Measurements from ENCODE around the gene MOV10L1. TPM values are rescaled to one million over a fixed set of nuclear protein-coding genes. Genes with fewer than 3 reads are reported as not detected.

The MOV10L1 gene
- total RNA-seq, 4 donors from 2014 or later, result 0.68 to 0.80 TPM; not detected in 2

- 85% methylated on average over 14 of the region's 14 CpGs for WGBS
- no peak for TF ChIP-seq POLR2AphosphoS5 (IDR thresholded peaks at IDR 0.05)
- TF ChIP-seq EP300 (IDR thresholded peaks at IDR 0.05), result no peak
- TF ChIP-seq, protein P1, sequence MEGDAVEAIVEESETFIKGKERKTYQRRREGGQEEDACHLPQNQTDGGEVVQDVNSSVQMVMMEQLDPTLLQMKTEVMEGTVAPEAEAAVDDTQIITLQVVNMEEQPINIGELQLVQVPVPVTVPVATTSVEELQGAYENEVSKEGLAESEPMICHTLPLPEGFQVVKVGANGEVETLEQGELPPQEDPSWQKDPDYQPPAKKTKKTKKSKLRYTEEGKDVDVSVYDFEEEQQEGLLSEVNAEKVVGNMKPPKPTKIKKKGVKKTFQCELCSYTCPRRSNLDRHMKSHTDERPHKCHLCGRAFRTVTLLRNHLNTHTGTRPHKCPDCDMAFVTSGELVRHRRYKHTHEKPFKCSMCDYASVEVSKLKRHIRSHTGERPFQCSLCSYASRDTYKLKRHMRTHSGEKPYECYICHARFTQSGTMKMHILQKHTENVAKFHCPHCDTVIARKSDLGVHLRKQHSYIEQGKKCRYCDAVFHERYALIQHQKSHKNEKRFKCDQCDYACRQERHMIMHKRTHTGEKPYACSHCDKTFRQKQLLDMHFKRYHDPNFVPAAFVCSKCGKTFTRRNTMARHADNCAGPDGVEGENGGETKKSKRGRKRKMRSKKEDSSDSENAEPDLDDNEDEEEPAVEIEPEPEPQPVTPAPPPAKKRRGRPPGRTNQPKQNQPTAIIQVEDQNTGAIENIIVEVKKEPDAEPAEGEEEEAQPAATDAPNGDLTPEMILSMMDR (IDR thresholded peaks at IDR 0.05), result no peak
- no peak for TF ChIP-seq POLR2A (IDR thresholded peaks at IDR 0.05)
- H3K4me3 ChIP-seq, result no peak overlapping the region
- H3K27me3 ChIP-seq, result peaks cover 51% of the 10 kb centered on the region
- no peaks in the 10 kb centered on the region for H3K36me3 ChIP-seq
- no peak for DNase-seq (ENCODE audit: low spot score in 2 of 2)
- no peak overlapping the region for H3K27ac ChIP-seq
- H3K9me3 ChIP-seq, result peaks cover 8% of the 10 kb centered on the region
- peaks cover 15% of the 10 kb centered on the region for H3K4me1 ChIP-seq
Observed at GRCh38 chr22:50057278-50058060, 32.3 kb upstream of the MOV10L1 start.

DNA sequence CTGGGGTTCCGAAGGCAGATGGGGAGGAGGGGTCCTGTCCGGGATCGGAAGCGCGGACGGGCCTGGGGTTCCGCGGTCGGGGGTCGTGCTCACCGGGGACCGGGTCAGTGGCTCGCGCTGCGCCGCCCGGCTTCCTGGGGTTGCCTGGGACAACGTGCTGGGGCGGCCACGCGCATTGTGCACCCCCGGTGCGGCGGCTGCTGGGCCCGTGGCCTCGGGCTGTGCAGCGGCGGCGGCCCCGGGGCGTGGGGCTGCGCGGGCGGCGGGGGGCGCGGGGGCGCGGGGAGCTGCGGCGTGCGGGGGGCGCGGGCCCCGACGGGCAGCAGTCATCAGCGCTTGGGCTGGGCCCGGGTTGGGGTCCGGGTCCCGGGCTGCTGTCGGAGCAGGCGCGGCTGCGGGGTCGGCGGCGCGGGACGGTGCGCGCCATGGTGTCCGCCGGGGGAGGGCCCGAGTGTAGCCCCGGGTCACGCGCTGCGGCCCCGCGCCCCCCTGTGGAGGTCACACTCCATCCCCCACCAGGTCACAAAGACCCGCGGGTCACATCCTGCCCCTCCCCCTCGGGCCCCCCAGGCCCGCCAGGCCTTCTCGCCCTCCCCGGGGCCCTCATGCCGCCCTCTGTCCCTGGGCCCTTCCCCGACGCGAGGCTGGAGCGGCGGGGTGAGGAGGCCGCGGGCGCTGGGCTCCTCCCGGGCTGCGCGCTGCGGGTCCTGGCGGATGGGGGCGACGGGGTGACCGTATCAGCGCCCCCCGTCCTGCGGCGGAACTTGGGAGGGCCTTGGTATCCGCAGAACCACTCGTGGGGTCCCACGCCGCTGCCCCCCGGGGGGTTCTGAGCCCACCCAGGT, 31.5 kb upstream of the MOV10L1 start, which contains the start of gene TTLL8:
TSS of gene TTLL8 (minus strand) at position 238 of the 845 bp plus-strand sequence.
- no peak within 1 kb of the TSS for H3K27ac ChIP-seq
- DNase-seq (ENCODE audit: low spot score in 2 of 2), result no peak
- H3K4me1 ChIP-seq, result peaks cover 15% of the 10 kb centered on the region
- peaks cover 8% of the 10 kb centered on the region for H3K9me3 ChIP-seq
- peaks cover 51% of the 10 kb centered on the region for H3K27me3 ChIP-seq
- WGBS, result 27% methylated on average over 15 of the region's 102 CpGs
- H3K4me3 ChIP-seq, result peak within 1 kb of the TSS; percentile 15
- H3K36me3 ChIP-seq, result no peaks in the 10 kb centered on the region
- TF ChIP-seq POLR2AphosphoS5 (IDR thresholded peaks at IDR 0.05) (no peak), EP300 (IDR thresholded peaks at IDR 0.05) (no peak), POLR2A (IDR thresholded peaks at IDR 0.05) (no peak)
- TF ChIP-seq, protein P1 (IDR thresholded peaks at IDR 0.05), result no peak

DNA sequence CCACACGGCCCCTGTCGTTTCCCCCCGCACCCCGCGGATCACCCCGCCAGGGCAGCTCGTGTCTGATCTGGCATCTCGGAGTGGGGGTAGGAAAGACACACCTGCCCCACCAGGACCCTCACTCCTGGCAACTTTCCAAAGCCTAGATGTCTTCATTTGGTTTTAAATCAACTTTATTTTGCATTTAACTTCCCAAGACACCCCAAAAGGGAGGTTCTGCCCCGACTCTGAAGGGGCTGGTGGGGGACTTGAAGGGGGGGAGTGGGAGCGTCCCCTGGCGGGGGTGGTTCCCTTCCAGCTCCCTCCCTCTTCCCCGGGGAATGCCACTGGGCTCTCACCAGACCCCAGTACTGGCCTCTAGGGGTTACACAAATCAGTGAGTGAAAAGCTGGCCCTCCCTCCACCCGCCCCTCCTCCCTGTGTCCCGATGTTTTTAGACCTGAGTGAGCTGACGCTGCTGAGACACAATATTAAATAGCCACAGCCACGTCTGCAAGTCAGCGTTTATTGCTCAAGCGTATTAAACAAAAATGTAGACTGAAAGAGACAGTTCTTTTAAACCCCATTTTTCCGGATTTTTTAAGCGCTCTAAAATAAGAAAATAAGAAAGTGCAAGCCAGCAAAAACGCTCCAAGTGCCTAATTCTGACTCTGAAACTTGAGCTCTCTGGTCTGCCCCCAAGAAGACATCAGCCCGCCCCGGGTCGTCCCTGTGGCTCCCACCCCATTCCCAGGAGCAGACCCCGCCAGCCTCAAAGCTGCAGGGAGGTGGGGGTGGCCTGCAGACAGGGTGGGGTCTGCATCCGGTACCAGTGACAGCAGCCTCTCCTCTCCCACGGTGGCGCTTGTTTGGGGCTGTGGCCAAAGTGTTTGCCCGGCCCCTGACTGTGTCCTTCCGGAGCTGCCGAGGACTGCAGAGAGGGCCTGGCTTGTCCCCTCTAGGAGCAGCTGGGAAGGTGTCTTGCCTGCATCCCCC, 30.6 kb upstream of the MOV10L1 start:
- no peaks in the 10 kb centered on the region for H3K36me3 ChIP-seq
- no peaks in the 10 kb centered on the region for H3K9me3 ChIP-seq
- peak overlapping the region; percentile 15 for H3K4me3 ChIP-seq
- no peak for DNase-seq (ENCODE audit: low spot score in 2 of 2)
- peaks cover 56% of the 10 kb centered on the region for H3K27me3 ChIP-seq
- TF ChIP-seq, protein P1 (IDR thresholded peaks at IDR 0.05), result no peak
- no peak for TF ChIP-seq EP300 (IDR thresholded peaks at IDR 0.05)
- TF ChIP-seq POLR2AphosphoS5 (IDR thresholded peaks at IDR 0.05), result no peak
- TF ChIP-seq POLR2A (IDR thresholded peaks at IDR 0.05), result no peak
- 11% methylated on average over 17 of the region's 31 CpGs for WGBS
- no peak overlapping the region for H3K27ac ChIP-seq
- H3K4me1 ChIP-seq, result peaks cover 15% of the 10 kb centered on the region

DNA sequence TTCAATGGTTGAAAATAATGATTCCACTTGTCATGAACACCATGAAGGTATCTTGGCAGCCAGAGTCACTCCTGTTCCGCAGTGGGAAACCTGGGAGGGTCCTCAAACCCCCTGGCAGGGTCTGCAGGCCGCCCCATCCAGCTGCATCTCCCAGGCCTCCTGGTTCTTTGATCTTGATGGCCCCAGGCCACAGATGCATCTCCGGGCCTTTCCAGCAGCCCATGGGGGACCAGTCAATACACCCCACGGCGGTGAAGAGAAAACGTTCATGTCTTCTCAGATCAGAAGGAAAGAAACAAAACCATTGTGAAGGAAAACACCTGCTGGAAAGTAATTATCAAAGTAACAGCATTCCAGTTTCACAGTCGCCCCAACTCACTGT, 29.9 kb upstream of the MOV10L1 start:
- H3K9me3 ChIP-seq, result no peaks in the 10 kb centered on the region
- TF ChIP-seq EP300 (IDR thresholded peaks at IDR 0.05) (no peak), POLR2AphosphoS5 (IDR thresholded peaks at IDR 0.05) (no peak), POLR2A (IDR thresholded peaks at IDR 0.05) (no peak)
- TF ChIP-seq, protein P1 (IDR thresholded peaks at IDR 0.05), result no peak
- no peak for DNase-seq (ENCODE audit: low spot score in 2 of 2)
- H3K4me3 ChIP-seq, result peak overlapping the region; percentile 3
- H3K27me3 ChIP-seq, result peaks cover 50% of the 10 kb centered on the region
- no peaks in the 10 kb centered on the region for H3K36me3 ChIP-seq
- WGBS, result 83% methylated on average over 5 of the region's 7 CpGs
- no peak overlapping the region for H3K27ac ChIP-seq
- peaks cover 15% of the 10 kb centered on the region for H3K4me1 ChIP-seq

Data from suprapubic skin (tissue), 4 donors.